Thymus (tissue), 14 donors: ENCODE results near the gene KIF3A. TPM values are rescaled to one million over a fixed set of nuclear protein-coding genes. Genes with fewer than 3 reads are reported as not detected.

Experiments used
- DNase-seq, 9 donors: peaks; one replicate each; pipeline ENCODE4 v3.0.0-alpha.2; 2013; ENCODE audit warnings: low spot score in 9 of 9, low read depth in 6 of 9, missing footprints in 1 of 9
- H3K27ac ChIP-seq, 2 donors: one replicate each; pipeline ENCODE4 v1.5.1; 2013; ENCODE audit warnings: control low read depth in 1 of 2, low read depth in 1 of 2, low read length in 1 of 2, mild to moderate bottlenecking in 1 of 2, moderate library complexity in 1 of 2
- H3K27me3 ChIP-seq, 2 donors: one replicate each; pipeline ENCODE4 v1.5.1; 2013; ENCODE audit warnings: low read length in 1 of 2; ENCODE audit not compliant: control insufficient read depth in 2 of 2, insufficient read depth in 1 of 2
- H3K36me3 ChIP-seq, 2 donors: one replicate each; pipeline ENCODE4 v1.5.1; 2013; ENCODE audit warnings: low read length in 1 of 2, mild to moderate bottlenecking in 1 of 2, moderate library complexity in 1 of 2; ENCODE audit not compliant: control insufficient read depth in 2 of 2, insufficient read depth in 2 of 2
- H3K4me1 ChIP-seq, 2 donors: one replicate each; pipeline ENCODE4 v1.5.1; 2013; ENCODE audit warnings: low read length in 2 of 2; ENCODE audit not compliant: control insufficient read depth in 2 of 2, insufficient read depth in 2 of 2
- H3K4me3 ChIP-seq, 2 donors: one replicate each; pipeline ENCODE4 v1.5.1; 2013; ENCODE audit warnings: low read length in 2 of 2, control low read depth in 1 of 2, mild to moderate bottlenecking in 1 of 2
- H3K9me3 ChIP-seq, 2 donors: one replicate each; pipeline ENCODE4 v1.5.1; 2013; ENCODE audit warnings: low read length in 1 of 2, mild to moderate bottlenecking in 1 of 2; ENCODE audit not compliant: control insufficient read depth in 2 of 2, insufficient read depth in 1 of 2
- WGBS: extraction: QIAGEN DNeasy Blood & Tissue Kit; methylation state at CpG from one replicate; pipeline ENCODE4 v1.1.7; 2013; 5-methylcytosine and 5-hydroxymethylcytosine counted together
- long read RNA-seq, 10 donors: transcript quantifications; one replicate each; lab custom pipeline, GENCODE V29; 2026
- polyA plus RNA-seq: library from polyadenylated mRNA; stranded (reverse); fragments of 200-250 nt; gene quantifications from one replicate; pipeline ENCODE4 v1.2.3, GENCODE V29; 2013
- total RNA-seq: library from RNA; stranded (reverse); fragments of 120-200 nt; gene quantifications from one replicate; pipeline ENCODE4 v1.2.4, GENCODE V29; 2013
- donor health status: healthy.

KIF3A gene
- total RNA-seq (9.9 TPM), polyA plus RNA-seq (6.6 TPM)
- long read RNA-seq, donor 1 = 0 reads
- long read RNA-seq, donor 2 = 0 reads
- long read RNA-seq, donor 3 = 0 reads
- long read RNA-seq, donor 4 = 0 reads
- long read RNA-seq, donor 5 = 0 reads
- long read RNA-seq, donor 6, full-length matches to known transcripts = 2 of 2 reads
- long read RNA-seq, donor 6, partial matches to known transcripts = 0 of 2 reads
- long read RNA-seq, donor 6, other reads (novel, unspliced or antisense) = 0 of 2 reads
- long read RNA-seq, donor 7, full-length matches to known transcripts = 1 of 1 reads
- long read RNA-seq, donor 7, partial matches to known transcripts = 0 of 1 reads
- long read RNA-seq, donor 7, other reads (novel, unspliced or antisense) = 0 of 1 reads
- long read RNA-seq, donor 8 = 0 reads
- long read RNA-seq, donor 9 = 0 reads
- long read RNA-seq, donor 10 = 0 reads

DNA sequence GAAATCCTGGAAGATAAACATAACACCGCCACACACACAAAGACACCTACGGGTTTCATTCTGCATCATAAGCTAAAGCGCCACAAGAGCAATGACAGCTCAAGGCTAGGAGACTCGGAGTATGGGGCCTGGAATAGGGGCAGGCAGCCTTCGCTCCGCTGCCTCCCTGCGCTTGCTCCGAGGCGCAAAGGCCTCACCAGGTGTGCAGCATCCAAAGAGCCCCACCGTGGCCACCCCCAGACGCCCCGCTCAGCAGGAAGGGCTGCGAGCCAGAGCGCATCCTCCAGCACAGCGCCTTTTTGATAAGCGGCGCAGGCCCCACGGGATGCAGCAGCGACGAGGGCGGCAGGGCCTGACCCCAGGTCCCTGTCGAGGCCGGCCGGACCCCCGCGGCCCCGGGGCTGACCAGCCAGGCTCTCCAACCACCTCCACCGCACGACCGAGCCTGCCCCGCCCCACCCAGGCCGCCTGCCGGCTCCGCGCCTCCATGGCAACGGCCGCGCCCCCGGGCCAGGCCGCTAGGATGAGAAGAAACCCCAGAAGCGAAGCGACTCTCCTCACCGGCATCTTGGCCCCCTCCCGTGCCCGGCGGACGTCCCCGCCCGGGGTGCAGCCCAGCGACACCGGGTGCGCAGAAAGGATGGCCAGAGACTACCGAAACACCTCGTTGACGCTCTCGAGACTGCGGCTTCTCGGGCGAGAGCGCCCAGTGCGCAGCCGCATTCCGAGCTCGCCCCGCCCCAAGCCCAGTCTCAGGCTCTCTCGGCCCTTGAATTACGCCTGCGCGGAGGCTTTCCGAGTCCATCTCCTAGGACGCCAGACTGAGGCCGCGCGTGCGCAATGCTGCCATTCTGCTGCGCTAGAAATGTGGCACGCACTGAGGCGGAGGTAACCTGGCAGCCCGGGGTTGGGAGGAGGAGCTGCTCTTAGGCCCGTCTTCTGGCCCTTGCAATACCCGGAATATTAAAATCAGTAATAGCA lies at the start of gene KIF3A:
Gene KIF3A, minus strand, starts transcription at position 694 of the 981 bp plus-strand sequence. Its CDS starts 127 bp downstream, at position 567.
- H3K27ac ChIP-seq = peak within 1 kb of the TSS; percentile 32 to 59
- 3% methylated on average over 81 of the region's 81 CpGs for WGBS
- DNase-seq = peak; percentile 88 to 97 (median 94)
- H3K4me3 ChIP-seq = peak within 1 kb of the TSS; percentile 55 to 67
- no peaks in the 10 kb centered on the region for H3K9me3 ChIP-seq
- no peaks in the 10 kb centered on the region for H3K36me3 ChIP-seq
- peaks cover 6 to 7% of the 10 kb centered on the region in 2 donors for H3K4me1 ChIP-seq
- peaks cover 0 to 1% of the 10 kb centered on the region in 2 donors for H3K27me3 ChIP-seq

DNA sequence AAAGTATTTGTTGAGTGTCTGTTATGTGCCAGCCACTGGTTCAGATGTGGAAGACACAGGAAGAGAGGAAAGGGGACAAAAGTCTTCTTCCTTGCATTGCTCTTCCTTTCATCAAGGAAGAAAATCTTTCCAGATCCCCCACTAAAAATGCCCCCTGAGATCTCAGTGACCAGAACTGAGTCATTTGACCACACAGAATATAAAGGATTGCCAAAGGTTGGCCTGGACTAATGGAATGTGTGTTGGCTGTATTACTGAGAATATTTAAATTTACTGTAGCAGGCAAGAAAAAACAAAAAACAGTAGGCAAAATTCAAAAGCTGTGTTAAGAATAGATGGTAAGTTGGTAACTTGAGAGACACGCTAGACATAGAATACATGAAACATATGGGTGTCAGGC lies 49.7 kb upstream of the KIF3A start:
- Histone ChIP-seq H3K36me3 (no peaks in the 10 kb centered on the region), H3K4me3 (no peak overlapping the region), H3K27ac (no peak overlapping the region), H3K9me3 (no peaks in the 10 kb centered on the region), H3K4me1 (peaks cover 0 to 7% of the 10 kb centered on the region in 2 donors), H3K27me3 (peaks cover 0 to 12% of the 10 kb centered on the region in 2 donors)
- DNase-seq = no peak
- 100% methylated on average over 1 of the region's 1 CpG for WGBS

DNA sequence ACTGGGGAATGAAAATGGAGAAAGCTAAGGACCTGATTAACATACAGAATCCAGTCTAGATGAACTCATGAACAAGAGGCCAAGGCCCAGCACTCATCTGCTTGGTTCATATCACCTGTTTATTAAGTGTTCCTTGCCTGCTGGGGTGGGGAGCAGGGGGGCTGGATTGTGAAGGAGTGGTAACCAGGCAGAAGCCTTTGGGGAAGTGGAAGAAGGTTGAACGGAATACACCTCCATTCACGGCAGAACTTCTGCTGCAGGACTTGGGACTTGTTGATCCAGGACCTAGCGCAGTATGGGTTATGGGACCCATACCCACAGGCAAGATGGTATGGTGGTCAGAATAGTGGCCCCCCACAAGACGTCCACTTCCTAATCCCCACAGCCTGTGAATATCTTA lies 48.5 kb upstream of the KIF3A start:
- DNase-seq = no peak
- Histone ChIP-seq H3K27ac (no peak overlapping the region), H3K36me3 (no peaks in the 10 kb centered on the region), H3K4me1 (peaks cover 0 to 7% of the 10 kb centered on the region in 2 donors), H3K4me3 (no peak overlapping the region), H3K27me3 (peaks cover 0 to 14% of the 10 kb centered on the region in 2 donors), H3K9me3 (no peaks in the 10 kb centered on the region)
- 96% methylated on average over 4 of the region's 4 CpGs for WGBS

DNA sequence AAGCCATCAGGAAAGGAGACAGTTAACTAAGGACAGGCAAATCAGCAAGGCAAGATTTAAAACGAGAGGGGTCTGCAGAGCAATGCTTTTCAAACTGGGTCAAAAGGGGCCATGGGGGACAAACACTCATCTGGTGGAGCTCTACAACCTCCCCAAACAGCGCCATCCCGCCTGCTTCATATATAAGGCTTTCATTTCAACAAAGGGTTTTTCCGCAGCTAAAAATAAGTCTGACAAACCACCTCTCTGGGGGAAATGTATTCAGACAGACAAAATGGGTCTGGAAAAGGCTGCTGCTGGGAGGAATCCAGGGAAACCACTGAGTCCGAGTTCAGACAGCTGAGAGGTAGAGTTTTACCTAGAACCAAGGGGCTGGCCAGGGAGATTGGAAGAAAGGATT lies 48.0 kb upstream of the KIF3A start:
- DNase-seq = peak in 1 of 9 donors; percentile 20
- Histone ChIP-seq H3K4me1 (peaks cover 0 to 7% of the 10 kb centered on the region in 2 donors), H3K4me3 (no peak overlapping the region), H3K9me3 (no peaks in the 10 kb centered on the region), H3K27ac (no peak overlapping the region), H3K27me3 (peaks cover 0 to 14% of the 10 kb centered on the region in 2 donors), H3K36me3 (no peaks in the 10 kb centered on the region)
- 79% methylated on average over 5 of the region's 5 CpGs for WGBS

DNA sequence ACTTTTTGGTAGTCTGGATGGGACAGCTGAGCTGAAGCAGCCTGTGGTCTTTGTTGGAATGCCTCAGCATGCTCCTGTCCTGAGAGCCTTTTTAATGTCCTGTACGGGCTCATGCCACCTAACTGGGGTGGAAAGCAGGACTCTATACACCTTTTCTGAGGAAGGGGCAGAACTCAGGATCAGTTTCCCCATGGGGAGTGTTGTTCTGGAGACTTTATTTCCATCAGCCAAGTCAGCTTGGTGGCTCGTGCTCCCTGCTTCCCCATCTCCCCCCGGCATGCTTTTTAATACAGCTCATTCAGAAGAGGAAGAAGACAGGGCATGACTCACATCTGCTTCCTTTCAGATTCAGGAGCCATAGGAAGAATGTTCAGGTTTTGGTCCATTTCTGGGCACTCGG lies 44.8 kb upstream of the KIF3A start:
- no peaks in the 10 kb centered on the region for H3K9me3 ChIP-seq
- no peak overlapping the region for H3K4me3 ChIP-seq
- no peak for DNase-seq
- H3K4me1 ChIP-seq = peaks cover 4 to 14% of the 10 kb centered on the region in 2 donors
- no peaks in the 10 kb centered on the region for H3K36me3 ChIP-seq
- peaks cover 9 to 37% of the 10 kb centered on the region in 2 donors for H3K27me3 ChIP-seq
- 24% methylated on average over 4 of the region's 4 CpGs for WGBS
- H3K27ac ChIP-seq = no peak overlapping the region

DNA sequence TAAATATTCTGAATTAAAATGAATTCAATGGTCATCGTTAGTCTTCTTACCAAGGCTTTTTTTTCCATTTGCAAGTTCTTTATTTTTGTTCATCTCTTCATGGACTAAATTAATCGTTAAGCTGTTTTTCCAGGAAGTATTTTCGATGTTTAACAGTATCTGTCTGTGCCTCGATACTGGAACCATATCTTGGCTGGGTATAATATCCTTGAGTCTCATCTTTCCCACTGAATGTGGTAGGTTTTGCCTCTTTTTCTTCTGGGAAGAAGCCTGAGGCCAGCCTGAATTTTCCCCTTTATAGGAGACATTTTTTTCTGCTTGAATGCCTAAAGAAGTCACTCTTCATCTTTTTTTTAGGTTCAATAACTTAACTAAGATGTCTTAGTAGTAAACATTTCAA lies 43.7 kb upstream of the KIF3A start:
- no peak for DNase-seq
- peaks cover 11 to 44% of the 10 kb centered on the region in 2 donors for H3K27me3 ChIP-seq
- H3K27ac ChIP-seq = no peak overlapping the region
- no peak overlapping the region for H3K4me3 ChIP-seq
- 96% methylated on average over 4 of the region's 4 CpGs for WGBS
- no peaks in the 10 kb centered on the region for H3K36me3 ChIP-seq
- H3K4me1 ChIP-seq = peaks cover 9 to 20% of the 10 kb centered on the region in 2 donors
- H3K9me3 ChIP-seq = no peaks in the 10 kb centered on the region

DNA sequence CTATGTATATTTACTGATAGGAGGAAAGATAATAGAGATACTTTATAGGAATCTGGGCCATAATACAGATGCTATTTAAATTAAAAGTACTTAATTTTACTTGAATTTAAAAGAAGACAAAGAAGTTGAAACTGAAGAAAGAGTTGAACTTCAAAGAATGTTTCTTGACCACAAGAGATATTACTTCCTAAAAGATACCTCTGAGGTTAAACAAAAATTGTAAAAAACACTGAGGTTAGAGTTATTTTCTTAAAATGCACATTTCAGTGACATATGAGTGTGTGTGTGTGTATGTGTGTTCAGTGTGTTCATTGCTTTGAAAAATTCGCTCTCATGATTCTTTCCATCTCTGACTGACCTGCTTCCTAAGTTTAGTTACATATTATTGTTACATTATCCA lies 43.2 kb upstream of the KIF3A start:
- WGBS = 62% methylated on average over 1 of the region's 1 CpG
- H3K9me3 ChIP-seq = no peaks in the 10 kb centered on the region
- H3K27me3 ChIP-seq = peaks cover 12 to 48% of the 10 kb centered on the region in 2 donors
- H3K36me3 ChIP-seq = no peaks in the 10 kb centered on the region
- no peak overlapping the region for H3K27ac ChIP-seq
- peaks cover 9 to 20% of the 10 kb centered on the region in 2 donors for H3K4me1 ChIP-seq
- no peak overlapping the region for H3K4me3 ChIP-seq
- no peak for DNase-seq

DNA sequence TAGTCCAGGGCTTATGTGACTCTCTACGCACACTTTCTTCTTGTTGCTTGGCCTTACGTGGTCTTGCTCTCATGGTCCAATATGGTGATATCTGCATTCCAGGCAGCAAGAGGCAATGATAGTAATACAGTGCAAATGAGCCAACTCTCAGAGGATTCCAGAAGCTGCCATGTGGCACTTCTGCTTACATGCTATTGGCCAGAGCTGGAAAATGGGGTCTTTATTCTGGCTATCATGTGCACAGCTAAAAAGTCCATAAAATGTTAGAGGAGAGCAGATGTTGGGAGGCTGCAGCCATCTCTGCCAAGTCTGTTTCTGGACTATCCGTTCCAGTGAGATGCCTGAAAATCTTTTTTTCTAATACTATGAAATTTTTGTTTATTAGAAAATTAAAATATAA lies 42.6 kb upstream of the KIF3A start:
- Histone ChIP-seq H3K4me3 (no peak overlapping the region), H3K4me1 (peaks cover 9 to 13% of the 10 kb centered on the region in 2 donors), H3K27ac (no peak overlapping the region), H3K36me3 (no peaks in the 10 kb centered on the region), H3K27me3 (peaks cover 17 to 54% of the 10 kb centered on the region in 2 donors), H3K9me3 (no peaks in the 10 kb centered on the region)
- no peak for DNase-seq
- 97% methylated on average over 3 of the region's 3 CpGs for WGBS
